SH-SY5Y (cell line): ENCODE data around the gene BLVRA.

Source experiments
- GATA2 ChIP-seq: IDR thresholded peaks from 2 replicates; pipeline ENCODE4 v1.6.1; 2011; ENCODE audit warnings: mild to moderate bottlenecking, low read depth, low read length
- GATA3 ChIP-seq: IDR thresholded peaks from 2 replicates; pipeline ENCODE4 v1.6.1; 2011; ENCODE audit warnings: low read depth, mild to moderate bottlenecking, low read length, moderate library complexity

GRCh38 chr7:43825391-43825808, 66.9 kb downstream of the BLVRA start:
- TF ChIP-seq GATA2 (no peak), GATA3 (no peak)
